ENCODE measurements around the gene PDIA5. TPM values are rescaled to one million over a fixed set of nuclear protein-coding genes. Genes with fewer than 3 reads are reported as not detected.

The PDIA5 gene
- total RNA-seq, 1 experiment from 2014 or later = 41.5 TPM

DNA sequence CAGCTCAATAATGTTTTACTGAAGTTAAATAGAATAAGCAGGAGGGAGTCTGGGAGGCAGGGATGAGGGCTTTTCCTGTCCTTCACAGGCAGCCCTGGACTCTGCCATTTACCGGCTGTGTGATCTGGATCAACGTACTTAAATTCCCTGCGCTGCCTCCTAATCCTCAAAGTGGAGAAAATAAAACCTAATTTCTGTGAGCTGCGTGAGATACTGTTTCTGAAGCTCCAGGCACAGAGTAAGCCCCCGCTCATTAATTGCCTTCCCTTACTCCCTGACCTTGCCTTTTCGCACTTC lies 278 bp upstream of the PDIA5 start:
- TF ChIP-seq, protein P1, sequence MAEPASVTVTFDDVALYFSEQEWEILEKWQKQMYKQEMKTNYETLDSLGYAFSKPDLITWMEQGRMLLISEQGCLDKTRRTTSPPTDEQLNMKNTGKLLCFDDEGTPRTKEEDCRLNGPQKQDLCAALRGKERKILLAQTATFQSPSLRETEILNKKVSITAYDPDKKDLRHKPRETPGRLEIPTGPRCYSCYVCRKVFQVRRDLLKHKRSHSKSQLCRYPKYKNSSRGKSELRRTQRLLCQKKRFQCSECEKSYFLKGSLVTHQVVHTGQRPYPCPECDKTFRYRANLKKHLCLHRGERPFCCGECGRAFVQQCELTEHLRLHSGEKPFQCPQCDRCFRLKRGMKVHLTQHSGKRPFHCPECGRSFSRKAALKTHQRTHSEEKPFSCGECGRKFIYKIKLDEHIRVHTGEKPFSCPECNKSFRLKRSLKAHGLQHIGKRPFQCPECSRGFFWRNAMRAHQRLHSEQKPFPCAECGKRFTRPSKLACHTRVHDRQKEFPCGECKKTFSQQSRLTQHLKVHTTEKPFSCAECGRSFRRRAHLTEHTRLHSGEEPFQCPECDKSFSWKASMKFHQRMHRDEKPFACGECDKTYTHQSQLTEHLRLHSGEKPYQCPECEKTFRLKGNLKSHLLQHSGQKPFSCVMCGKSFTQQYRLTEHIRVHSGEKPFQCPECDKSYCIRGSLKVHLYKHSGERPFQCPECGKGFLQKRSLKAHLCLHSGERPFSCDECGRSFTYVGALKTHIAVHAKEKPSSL (CRISPR knock-in tag; conservative IDR thresholded peaks at IDR 0.05) = no peak
- peak; percentile 73; the same call in 1 of the 2 replicates for TF ChIP-seq SMAD3 (CRISPR knock-in tag; IDR thresholded peaks at IDR 0.05; ENCODE audit: borderline replicate concordance)
- TF ChIP-seq E2F5 (CRISPR knock-in tag; IDR thresholded peaks at IDR 0.05) = no peak
- Mint-ChIP-seq H3K27me3 (ENCODE audit: low read depth) (peaks cover 33% of the 10 kb centered on the region), H3K36me3 (no peaks in the 10 kb centered on the region), H3K9me3 (peaks cover 5% of the 10 kb centered on the region; the same call in 1 of the 2 replicates), H3K4me1 (peaks cover 37% of the 10 kb centered on the region), H3K27ac (no peak overlapping the region), H3K4me3 (peak overlapping the region; percentile 88)
- POLR2A ChIA-PET = interaction anchor here (1.3 to 1.8 kb wide), 2 partner anchors 9 to 249 kb away, joined by 4 read pairs; no protein-coding TSS in a partner anchor
- peak; percentile 3 for ATAC-seq
- CTCF ChIA-PET = interaction anchor here (0.6 to 2.9 kb wide), 8 partner anchors 11 to 882 kb away, joined by 3 to 16 read pairs (median 5); partner anchors contain the start of gene SEMA5B
- DNase-seq (ENCODE audit: low spot score) = no peak

DNA sequence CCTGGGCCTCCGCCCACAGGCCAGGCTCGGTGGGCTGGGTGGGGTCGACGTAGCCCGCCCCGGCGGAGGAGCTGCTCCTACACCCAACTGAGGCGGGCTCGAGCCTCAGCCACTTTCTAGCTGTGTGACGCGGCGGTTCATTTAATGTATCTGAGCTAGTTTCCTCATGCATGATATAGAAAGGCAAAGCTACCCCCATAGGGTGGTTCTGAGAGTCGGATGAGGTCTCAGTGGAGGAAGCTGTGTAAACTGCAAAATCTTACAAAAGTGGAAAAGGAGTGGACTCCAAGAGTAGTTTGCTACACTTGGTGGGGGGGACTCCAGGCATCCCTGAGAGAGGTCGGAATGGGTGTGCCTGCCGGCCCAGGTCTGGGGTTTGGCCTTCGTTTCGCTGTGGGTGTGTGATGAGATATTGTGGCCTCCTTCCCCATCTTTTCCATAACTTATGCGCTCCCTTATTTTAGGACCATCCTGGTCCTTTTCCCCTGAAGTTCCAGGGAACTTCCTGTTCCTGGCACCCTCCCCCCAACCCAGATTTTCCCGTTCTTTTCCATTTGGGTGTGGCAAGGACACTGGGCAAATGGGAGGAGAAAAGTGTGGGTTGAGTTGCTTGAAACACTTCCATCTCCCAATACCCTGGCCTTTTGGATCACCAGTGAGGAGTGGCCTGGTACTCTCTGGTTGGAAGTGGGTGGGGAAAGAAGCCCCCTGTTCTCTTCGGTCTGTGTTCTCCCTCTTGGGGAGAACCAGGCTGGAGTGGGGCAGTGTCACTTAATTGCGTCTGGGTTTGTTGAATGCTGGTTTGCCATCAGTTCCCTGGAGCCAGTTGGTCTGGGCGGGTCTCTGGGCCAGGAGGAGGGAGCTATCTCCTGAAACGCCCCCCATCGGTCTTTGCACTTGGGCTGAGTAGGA lies 1.1 kb downstream of the PDIA5 start:
- CTCF ChIA-PET = interaction anchor here (0.6 to 2.9 kb wide), 16 partner anchors 9 to 389 kb away, joined by 3 to 16 read pairs (median 6); partner anchors contain the start of genes ADCY5 and SEMA5B
- peaks cover 44% of the 10 kb centered on the region for H3K4me1 Mint-ChIP-seq
- TF ChIP-seq E2F5 (CRISPR knock-in tag; IDR thresholded peaks at IDR 0.05) = no peak
- peak; percentile 60 for ATAC-seq
- peak overlapping the region; percentile 61 for H3K27ac Mint-ChIP-seq
- DNase-seq (ENCODE audit: low spot score) = peak; percentile 66
- POLR2A ChIA-PET = interaction anchor here (0.8 to 1.9 kb wide), 4 partner anchors 9 to 247 kb away, joined by 3 to 5 read pairs (median 4); no protein-coding TSS in a partner anchor
- no peaks in the 10 kb centered on the region for H3K36me3 Mint-ChIP-seq
- H3K4me3 Mint-ChIP-seq = peak overlapping the region; percentile 88
- peaks cover 5% of the 10 kb centered on the region; the same call in 1 of the 2 replicates for H3K9me3 Mint-ChIP-seq
- peaks cover 33% of the 10 kb centered on the region for H3K27me3 Mint-ChIP-seq (ENCODE audit: low read depth)

- Mint-ChIP-seq H3K4me1 (peaks cover 45% of the 10 kb centered on the region), H3K27me3 (ENCODE audit: low read depth) (peaks cover 31% of the 10 kb centered on the region), H3K4me3 (peak overlapping the region; percentile 88), H3K9me3 (peaks cover 5% of the 10 kb centered on the region; the same call in 1 of the 2 replicates), H3K36me3 (no peaks in the 10 kb centered on the region), H3K27ac (peak overlapping the region; percentile 61)
- CTCF ChIA-PET = interaction anchor here (0.6 to 2.9 kb wide), 7 partner anchors 8 to 379 kb away, joined by 5 to 14 read pairs (median 7); partner anchors contain the start of gene ADCY5
- TF ChIP-seq NR1H2 (CRISPR knock-in tag; IDR thresholded peaks at IDR 0.05) = no peak
- POLR2A ChIA-PET = interaction anchor here (0.8 to 1.9 kb wide), 2 partner anchors 9 to 47 kb away, joined by 3 to 5 read pairs; no protein-coding TSS in a partner anchor
- DNase-seq (ENCODE audit: low spot score) (no peak), ATAC-seq (no peak)
These were observed 2.0 kb downstream of the PDIA5 start for GRCh38 chr3:123068601-123069381.

DNA sequence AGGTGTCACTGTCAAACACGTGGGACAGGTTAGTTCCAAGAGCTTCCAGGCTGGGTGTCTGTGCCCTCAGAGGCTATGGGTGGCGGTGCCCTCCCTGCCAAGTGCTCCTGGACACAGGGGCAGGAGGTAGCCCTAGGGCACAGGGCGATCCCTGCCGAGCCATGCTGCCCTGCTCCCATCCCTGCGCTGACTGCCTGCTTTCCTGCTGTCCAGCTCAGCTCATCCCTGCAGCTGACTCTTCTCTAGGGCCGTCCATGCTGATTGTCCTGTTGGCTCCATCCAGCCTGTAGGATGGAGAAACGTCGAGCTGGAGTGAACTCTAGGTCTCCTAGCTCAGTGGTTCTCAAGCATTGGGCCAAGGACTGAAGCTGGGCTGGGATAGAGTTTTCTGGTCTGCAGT lies 3.7 kb downstream of the PDIA5 start:
- ATAC-seq (no peak), DNase-seq (ENCODE audit: low spot score) (no peak)
- Mint-ChIP-seq H3K36me3 (no peaks in the 10 kb centered on the region), H3K4me1 (peaks cover 47% of the 10 kb centered on the region), H3K27me3 (ENCODE audit: low read depth) (peaks cover 14% of the 10 kb centered on the region), H3K9me3 (no peaks in the 10 kb centered on the region), H3K27ac (no peak overlapping the region), H3K4me3 (no peak overlapping the region)
- CTCF ChIA-PET = interaction anchor here (0.6 to 1.9 kb wide), 11 partner anchors 9 to 303 kb away, joined by 3 to 14 read pairs (median 4); partner anchors contain the start of gene SEMA5B
- POLR2A ChIA-PET = no interaction called here
- TF ChIP-seq, protein P2, sequence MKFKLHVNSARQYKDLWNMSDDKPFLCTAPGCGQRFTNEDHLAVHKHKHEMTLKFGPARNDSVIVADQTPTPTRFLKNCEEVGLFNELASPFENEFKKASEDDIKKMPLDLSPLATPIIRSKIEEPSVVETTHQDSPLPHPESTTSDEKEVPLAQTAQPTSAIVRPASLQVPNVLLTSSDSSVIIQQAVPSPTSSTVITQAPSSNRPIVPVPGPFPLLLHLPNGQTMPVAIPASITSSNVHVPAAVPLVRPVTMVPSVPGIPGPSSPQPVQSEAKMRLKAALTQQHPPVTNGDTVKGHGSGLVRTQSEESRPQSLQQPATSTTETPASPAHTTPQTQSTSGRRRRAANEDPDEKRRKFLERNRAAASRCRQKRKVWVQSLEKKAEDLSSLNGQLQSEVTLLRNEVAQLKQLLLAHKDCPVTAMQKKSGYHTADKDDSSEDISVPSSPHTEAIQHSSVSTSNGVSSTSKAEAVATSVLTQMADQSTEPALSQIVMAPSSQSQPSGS (CRISPR knock-in tag; IDR thresholded peaks at IDR 0.05; ENCODE audit: borderline replicate concordance, low read depth) = no peak
- TF ChIP-seq GABPB1 (CRISPR knock-in tag; IDR thresholded peaks at IDR 0.05) = no peak
- no peak for TF ChIP-seq ZNF512 (CRISPR knock-in tag; IDR thresholded peaks at IDR 0.05; ENCODE audit: borderline replicate concordance)
- TF ChIP-seq, protein P3, sequence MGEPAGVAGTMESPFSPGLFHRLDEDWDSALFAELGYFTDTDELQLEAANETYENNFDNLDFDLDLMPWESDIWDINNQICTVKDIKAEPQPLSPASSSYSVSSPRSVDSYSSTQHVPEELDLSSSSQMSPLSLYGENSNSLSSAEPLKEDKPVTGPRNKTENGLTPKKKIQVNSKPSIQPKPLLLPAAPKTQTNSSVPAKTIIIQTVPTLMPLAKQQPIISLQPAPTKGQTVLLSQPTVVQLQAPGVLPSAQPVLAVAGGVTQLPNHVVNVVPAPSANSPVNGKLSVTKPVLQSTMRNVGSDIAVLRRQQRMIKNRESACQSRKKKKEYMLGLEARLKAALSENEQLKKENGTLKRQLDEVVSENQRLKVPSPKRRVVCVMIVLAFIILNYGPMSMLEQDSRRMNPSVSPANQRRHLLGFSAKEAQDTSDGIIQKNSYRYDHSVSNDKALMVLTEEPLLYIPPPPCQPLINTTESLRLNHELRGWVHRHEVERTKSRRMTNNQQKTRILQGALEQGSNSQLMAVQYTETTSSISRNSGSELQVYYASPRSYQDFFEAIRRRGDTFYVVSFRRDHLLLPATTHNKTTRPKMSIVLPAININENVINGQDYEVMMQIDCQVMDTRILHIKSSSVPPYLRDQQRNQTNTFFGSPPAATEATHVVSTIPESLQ (CRISPR knock-in tag; IDR thresholded peaks at IDR 0.05) = no peak
- no peak for TF ChIP-seq ZMAT4 (CRISPR knock-in tag; IDR thresholded peaks at IDR 0.05)
- TF ChIP-seq ZNF138 (CRISPR knock-in tag; conservative IDR thresholded peaks at IDR 0.05) = no peak
- no peak for TF ChIP-seq FOXP4 (CRISPR knock-in tag; IDR thresholded peaks at IDR 0.05)

Measured in WTC11 (cell line).